Transverse colon (tissue), 3 donors: ENCODE results near the gene DPY19L1.
"Not testable (repeated sequence)": the region's sequence is repeated elsewhere in the genome, so short reads cannot be mapped to it uniquely, and the experiment has no call there.

ENCODE experiments used
- CTCF ChIP-seq, 5 experiments: fragments of 200-600 bp in 3 of 5; fragments of 450-650 bp in 2 of 5; sonication (generic) in 3 of 5; IDR thresholded peaks; 1 replicate in 2 of 5; 2 replicates in 3 of 5; pipeline ENCODE4 v1.5.1; 2016 to 2017; ENCODE audit warnings: antibody characterized with exemption in 5 of 5, inconsistent platforms in 3 of 5, mild to moderate bottlenecking in 2 of 5, moderate library complexity in 1 of 5
- POLR2A ChIP-seq: fragments of 450-650 bp; IDR thresholded peaks from one replicate; pipeline ENCODE4 v1.6.1; 2016; ENCODE audit warnings: antibody characterized with exemption, mild to moderate bottlenecking, moderate library complexity

DNA sequence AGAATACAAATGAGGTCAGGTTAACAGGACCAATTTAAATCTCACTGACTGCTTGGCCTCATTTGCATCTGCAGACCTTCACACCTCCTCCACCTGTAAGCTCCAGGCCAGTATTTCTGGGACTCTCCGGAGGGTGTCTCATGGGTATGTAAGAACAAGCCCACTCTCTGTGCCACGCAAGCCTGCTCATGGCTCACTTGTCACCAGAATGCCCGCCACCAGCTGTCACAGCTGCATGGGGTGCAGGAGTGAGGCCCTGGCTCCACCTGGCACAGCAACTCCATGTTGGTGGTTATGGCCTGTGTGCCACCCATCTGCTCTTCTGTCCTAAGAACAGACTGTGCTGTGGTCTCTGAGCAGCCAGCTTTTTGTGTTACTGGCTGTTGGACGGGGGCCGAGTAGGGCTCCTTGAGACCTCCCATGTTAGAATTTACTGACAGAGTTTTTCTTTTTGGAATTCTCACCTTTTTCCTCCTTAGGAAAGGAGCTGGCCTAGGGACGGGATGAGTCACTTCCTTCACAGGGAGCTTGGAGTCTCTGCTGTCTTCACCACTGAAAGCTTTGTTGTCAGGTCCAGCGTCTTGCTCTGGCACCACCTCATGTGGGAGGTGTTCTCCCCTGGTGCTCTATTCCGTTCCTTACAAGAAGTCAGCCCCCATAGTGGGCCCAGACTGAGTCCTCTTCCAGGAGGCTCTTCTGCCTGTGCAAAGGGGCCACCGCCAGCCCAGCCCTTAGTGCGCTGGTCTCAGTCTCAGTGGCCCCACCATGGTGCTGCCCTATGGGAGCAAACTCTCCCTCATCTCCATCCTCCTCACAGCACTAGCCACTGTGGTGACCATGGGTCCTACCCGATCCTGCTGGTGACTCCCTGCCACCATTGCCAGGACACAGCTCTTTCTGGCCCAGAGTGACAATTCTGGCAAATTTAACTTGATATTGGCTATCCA is 20.5 kb upstream of the DPY19L1 start:
- not testable (repeated sequence) for TF ChIP-seq POLR2A; CTCF (IDR thresholded peaks at IDR 0.05)
